Psoas muscle (tissue), 8 donors: ENCODE data around the gene MYL3. TPM values are rescaled to one million over a fixed set of nuclear protein-coding genes. Genes with fewer than 3 reads are reported as not detected.

Source experiments
- ATAC-seq, 4 donors: fragments of 200-7000 bp; cut with Tn5 transposase; one replicate each; pipeline ENCODE4 v1.9.1; 2020; ENCODE audit warnings: moderate library complexity in 3 of 4, mild to moderate bottlenecking in 2 of 4
- DNase-seq, 2 donors: peaks; one replicate each; pipeline ENCODE4 v3.0.0-alpha.2; 2020
- H3K27ac ChIP-seq: fragments of 200-600 bp; one replicate; pipeline ENCODE4 v1.8.0; 2022
- H3K27me3 ChIP-seq, 3 donors: fragments of 200-600 bp in 1 of 3; one replicate each; pipeline versions ENCODE4 v1.6.1 to v1.8.0; 2013 to 2022; ENCODE audit warnings: low read length in 2 of 3, mild to moderate bottlenecking in 2 of 3, moderate library complexity in 1 of 3; ENCODE audit not compliant: insufficient read depth in 3 of 3
- H3K36me3 ChIP-seq, 2 donors: fragments of 200-600 bp in 1 of 2; one replicate each; pipeline versions ENCODE4 v1.6.1 to v1.8.0; 2013 to 2022; ENCODE audit warnings: low read depth in 1 of 2, mild to moderate bottlenecking in 1 of 2, moderate library complexity in 1 of 2; ENCODE audit not compliant: insufficient read depth in 1 of 2
- H3K4me1 ChIP-seq: fragments of 200-600 bp; one replicate; pipeline ENCODE4 v1.8.0; 2022
- H3K4me3 ChIP-seq: fragments of 200-600 bp; one replicate; pipeline ENCODE4 v1.8.0; 2022; ENCODE audit warnings: mild to moderate bottlenecking
- H3K9me3 ChIP-seq: fragments of 200-600 bp; one replicate; pipeline ENCODE4 v1.8.0; 2022
- WGBS, 3 donors: extraction: QIAGEN DNeasy Blood & Tissue Kit; methylation state at CpG; one replicate each; pipeline versions ENCODE4 v1.1.6 to v1.1.7; 2013; 5-methylcytosine and 5-hydroxymethylcytosine counted together
- intact Hi-C, 2 donors: fragments of 100-400 bp; cut with DNase I; formaldehyde crosslinking; loops; one replicate each; pipeline versions ENCODE4 v1.11.0 to v1.14.2; 2022
- polyA plus RNA-seq, 3 donors: library from polyadenylated mRNA; stranded (reverse); fragments of 200-250 nt; gene quantifications; one replicate each; pipeline ENCODE4 v1.2.3, GENCODE V29; 2013
- total RNA-seq, 4 donors: library from RNA; stranded (reverse); fragmentation: NEBNext Ultra II Directional in 2 of 4; extraction: Animal tissue kit (Norgen Biotek cat#: 25700) in 2 of 4; gene quantifications; one replicate each; pipeline versions ENCODE4 v1.2.1 to v1.2.4, GENCODE V29; 2021 to 2023
- TF ChIP-seq, protein P1 (sequence below): fragments of 200-600 bp; IDR thresholded peaks from one replicate; pipeline ENCODE4 v1.8.0; 2022; ENCODE audit warnings: antibody characterized with exemption
- donor health status: healthy with polysubstance abuse.
- donor health status: DM: no; HTN: no; CAD: no; lungs with moderate emphysema.
- donor health status: Bipolar disorder and iron deficiency.
- donor health status: healthy.
- donor health status: DM: yes; HTN: yes; CAD: no.
- donor health status: DM: no; HTN: no; CAD: no.
- donor health status: DM: no; HTN: no; CAD: no.
- donor health status: DM: yes; HTN: yes; CAD: no.

The MYL3 gene
- total and polyA plus RNA-seq, 7 donors = 395 to 3,091 (median 1,482) TPM

DNA sequence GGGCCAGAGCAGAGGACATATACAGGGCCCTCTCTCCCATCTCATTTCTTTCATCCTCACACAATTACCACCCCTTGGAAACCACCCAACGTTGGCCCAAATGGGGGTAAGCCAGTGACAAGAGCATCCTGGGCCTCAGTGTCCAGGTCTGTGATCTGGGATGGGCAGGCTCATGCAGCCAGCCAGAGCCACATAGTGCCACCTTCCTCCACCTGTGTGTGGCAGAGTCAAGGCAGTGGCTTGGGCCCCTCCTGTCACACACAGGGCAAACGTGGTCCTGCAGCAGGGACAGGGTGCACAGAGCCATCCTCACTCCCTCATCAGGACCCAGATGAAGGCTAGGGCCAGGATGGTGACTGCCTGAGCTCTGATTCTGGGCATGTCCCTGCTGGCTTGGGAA lies 2.3 kb upstream of the MYL3 start:
- H3K4me3 ChIP-seq = no peak overlapping the region
- intact Hi-C loops = loop anchor here in 1 of 2 donors (1.0 to 10.0 kb wide), 2 partner anchors 44 to 161 kb away; partner anchors contain the start of gene TMIE
- H3K27me3 ChIP-seq = no peaks in the 10 kb centered on the region
- H3K36me3 ChIP-seq = no peaks in the 10 kb centered on the region
- 46 to 58% (median 55%) methylated on average over 2 of the region's 2 CpGs for WGBS, 3 donors
- TF ChIP-seq, protein P1, sequence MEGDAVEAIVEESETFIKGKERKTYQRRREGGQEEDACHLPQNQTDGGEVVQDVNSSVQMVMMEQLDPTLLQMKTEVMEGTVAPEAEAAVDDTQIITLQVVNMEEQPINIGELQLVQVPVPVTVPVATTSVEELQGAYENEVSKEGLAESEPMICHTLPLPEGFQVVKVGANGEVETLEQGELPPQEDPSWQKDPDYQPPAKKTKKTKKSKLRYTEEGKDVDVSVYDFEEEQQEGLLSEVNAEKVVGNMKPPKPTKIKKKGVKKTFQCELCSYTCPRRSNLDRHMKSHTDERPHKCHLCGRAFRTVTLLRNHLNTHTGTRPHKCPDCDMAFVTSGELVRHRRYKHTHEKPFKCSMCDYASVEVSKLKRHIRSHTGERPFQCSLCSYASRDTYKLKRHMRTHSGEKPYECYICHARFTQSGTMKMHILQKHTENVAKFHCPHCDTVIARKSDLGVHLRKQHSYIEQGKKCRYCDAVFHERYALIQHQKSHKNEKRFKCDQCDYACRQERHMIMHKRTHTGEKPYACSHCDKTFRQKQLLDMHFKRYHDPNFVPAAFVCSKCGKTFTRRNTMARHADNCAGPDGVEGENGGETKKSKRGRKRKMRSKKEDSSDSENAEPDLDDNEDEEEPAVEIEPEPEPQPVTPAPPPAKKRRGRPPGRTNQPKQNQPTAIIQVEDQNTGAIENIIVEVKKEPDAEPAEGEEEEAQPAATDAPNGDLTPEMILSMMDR = no peak
- DNase-seq (peak; percentile 13 to 43), ATAC-seq (no peak)
- H3K27ac ChIP-seq = peak overlapping the region; percentile 81
- peaks cover 23% of the 10 kb centered on the region for H3K4me1 ChIP-seq
- no peaks in the 10 kb centered on the region for H3K9me3 ChIP-seq

DNA sequence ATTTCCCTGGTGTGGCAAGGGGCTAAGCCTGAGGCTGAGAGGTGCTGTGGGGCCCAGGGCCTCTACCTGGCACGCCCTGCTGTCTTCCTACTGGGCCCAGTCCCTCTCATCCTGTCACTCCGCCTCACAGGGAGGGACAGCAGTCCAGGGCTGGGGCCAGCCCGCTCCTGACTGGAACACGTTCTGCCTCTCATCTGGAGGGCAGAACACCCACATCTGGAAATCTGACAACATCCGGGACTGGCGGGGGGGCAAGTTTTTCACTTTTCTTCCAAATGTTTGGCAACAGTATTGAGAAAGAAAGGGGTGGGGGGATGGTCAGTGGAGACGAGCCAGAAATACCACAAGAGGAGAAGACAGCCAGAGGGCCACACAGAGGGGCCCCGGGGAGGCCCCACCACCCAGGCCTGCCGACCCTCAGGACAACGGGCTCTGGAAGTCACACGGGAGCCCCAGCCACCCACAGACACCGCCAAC lies 1.8 kb upstream of the MYL3 start:
- Histone ChIP-seq H3K9me3 (no peaks in the 10 kb centered on the region), H3K27ac (peak overlapping the region; percentile 81), H3K4me3 (no peak overlapping the region), H3K27me3 (no peaks in the 10 kb centered on the region), H3K4me1 (peaks cover 24% of the 10 kb centered on the region), H3K36me3 (no peaks in the 10 kb centered on the region)
- 40 to 44% (median 43%) methylated on average over 12 of the region's 12 CpGs for WGBS, 3 donors
- TF ChIP-seq, protein P1 = no peak
- DNase-seq (peak; percentile 58 to 79), ATAC-seq (no peak)
- intact Hi-C loops = loop anchor here in 1 of 2 donors (1.0 to 10.0 kb wide), 2 partner anchors 44 to 160 kb away; partner anchors contain the start of gene TMIE

DNA sequence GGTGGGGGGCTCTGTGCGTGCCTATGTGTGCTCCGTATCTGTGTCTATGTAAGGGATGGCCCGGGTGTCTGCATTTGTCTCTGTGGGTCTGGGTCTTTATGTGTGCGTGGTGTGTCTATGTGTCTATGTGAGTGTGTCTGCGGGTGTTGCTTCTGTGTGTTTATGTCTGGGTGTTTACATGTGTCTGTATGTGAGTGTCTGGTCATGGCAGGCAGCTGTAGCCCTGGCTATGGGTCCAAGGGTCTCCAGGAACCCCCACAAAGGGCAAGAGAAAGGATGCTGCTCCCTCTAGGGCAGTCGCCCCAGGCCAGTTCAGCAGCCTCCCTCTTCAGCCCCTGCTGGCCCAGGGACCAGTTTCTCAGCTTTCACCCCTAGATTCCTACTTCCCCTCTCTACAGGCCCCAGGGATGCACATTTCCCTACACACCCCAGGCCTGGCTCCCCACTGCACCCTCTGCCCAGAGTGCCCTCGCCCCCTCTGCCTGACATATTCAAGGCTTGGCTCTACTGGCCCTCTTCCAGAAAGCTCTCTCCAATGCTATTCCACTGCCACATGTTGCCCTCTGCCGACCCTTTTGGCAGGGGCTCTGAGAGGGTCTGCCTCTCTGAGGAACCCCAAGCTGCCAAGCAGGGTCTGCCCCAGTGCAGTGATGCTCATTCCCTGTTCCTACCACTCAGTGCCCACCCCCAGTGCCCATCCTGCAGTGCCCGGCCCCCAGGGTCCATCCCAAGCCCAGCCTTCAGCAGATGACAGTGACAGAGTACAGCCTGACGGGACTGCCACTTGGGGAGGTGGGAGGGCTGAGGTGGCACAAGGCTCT lies 1.0 kb upstream of the MYL3 start:
- ATAC-seq = no peak
- WGBS, 3 donors = 60 to 67% (median 61%) methylated on average over 10 of the region's 10 CpGs
- intact Hi-C loops = loop anchor here in 1 of 2 donors (10.0 kb wide), 1 partner anchor 159 kb away; the partner anchor contains the start of gene TMIE
- Histone ChIP-seq H3K27ac (peak overlapping the region; percentile 81), H3K36me3 (no peaks in the 10 kb centered on the region), H3K4me1 (peaks cover 27% of the 10 kb centered on the region), H3K4me3 (peak overlapping the region; percentile 46), H3K27me3 (no peaks in the 10 kb centered on the region), H3K9me3 (no peaks in the 10 kb centered on the region)
- TF ChIP-seq, protein P1 = no peak
- peak; percentile 22 to 49 for DNase-seq

DNA sequence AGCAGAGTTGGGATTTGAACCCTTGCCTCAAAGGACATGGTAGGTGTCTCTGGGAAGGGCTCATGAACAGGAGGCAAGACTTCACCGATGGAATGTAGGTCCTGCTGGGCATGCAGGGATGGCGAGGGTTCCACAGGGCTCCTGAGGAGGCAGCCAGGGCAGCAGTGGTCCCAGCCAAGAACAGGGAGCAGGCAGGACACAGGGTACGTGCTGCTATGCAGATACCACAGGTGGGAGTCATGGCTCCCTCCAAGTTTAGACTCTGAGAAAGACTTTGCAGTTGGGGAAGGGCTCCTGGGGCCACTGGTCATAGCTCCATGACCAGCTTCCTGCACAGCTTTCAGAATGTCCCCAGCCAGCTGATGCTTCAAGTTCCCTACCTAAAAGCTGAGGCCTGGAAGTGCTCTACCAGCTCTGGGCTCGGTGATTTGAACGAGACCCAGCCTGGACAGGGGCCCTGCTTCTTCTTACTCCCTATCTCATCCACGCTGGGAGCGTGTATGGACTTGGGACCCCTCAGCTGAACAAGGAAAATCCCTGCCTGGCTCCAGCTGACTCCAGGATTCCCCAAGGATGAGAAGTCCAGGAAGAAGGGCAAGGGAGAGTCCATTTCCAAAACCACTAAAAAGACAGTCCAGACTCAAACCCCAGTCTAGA lies 747 bp downstream of the MYL3 start:
- Histone ChIP-seq H3K27me3 (no peaks in the 10 kb centered on the region), H3K9me3 (no peaks in the 10 kb centered on the region), H3K27ac (peak overlapping the region; percentile 81), H3K36me3 (peaks cover 0 to 6% of the 10 kb centered on the region in 2 donors), H3K4me1 (peaks cover 16% of the 10 kb centered on the region), H3K4me3 (peak overlapping the region; percentile 53)
- 40 to 49% (median 44%) methylated on average over 7 of the region's 7 CpGs for WGBS, 3 donors
- DNase-seq (peak; percentile 15 to 84), ATAC-seq (peak; percentile 22 to 67 (median 59))
- intact Hi-C loops = loop anchor here in 1 of 2 donors (10.0 kb wide), 1 partner anchor 158 kb away; the partner anchor contains the start of gene TMIE
- TF ChIP-seq, protein P1 = no peak
